Thyroid gland (tissue), 4 donors: ENCODE measurements around the gene MUC4.

Source experiments
- POLR2A ChIP-seq, 2 donors: fragments of 450-650 bp; IDR thresholded peaks; one replicate each; pipeline ENCODE4 v1.6.1; 2017; ENCODE audit warnings: antibody characterized with exemption in 2 of 2, mild to moderate bottlenecking in 2 of 2, moderate library complexity in 1 of 2
- TF ChIP-seq, protein P1 (sequence below), 6 experiments: fragments of 200-600 bp in 3 of 6; fragments of 450-650 bp in 3 of 6; sonication (generic) in 3 of 6; IDR thresholded peaks; one replicate each; pipeline ENCODE4 v1.5.1; 2016 to 2019; ENCODE audit warnings: antibody characterized with exemption in 6 of 6, mild to moderate bottlenecking in 2 of 6, inconsistent platforms in 1 of 6, moderate library complexity in 1 of 6

DNA sequence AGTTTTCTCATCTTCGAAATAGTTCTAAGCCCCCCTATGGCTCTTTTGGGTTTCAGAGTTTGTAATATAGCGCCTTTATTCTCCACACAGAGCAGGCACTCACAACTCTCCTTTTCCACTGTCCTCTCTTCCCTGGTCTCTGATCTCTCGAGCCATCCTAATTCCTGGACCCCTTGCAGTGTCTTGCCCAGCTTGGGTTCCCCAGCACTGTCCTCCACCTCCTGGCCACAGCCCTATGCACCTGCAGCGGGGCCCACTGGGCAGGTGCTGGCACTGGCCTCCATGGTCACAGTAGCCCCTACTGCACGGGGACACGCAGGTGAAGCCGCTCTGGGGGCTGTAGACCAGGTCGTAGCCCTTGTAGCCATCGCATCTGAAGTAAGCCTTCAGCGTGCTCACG, 63.1 kb downstream of the MUC4 start:
- TF ChIP-seq POLR2A (IDR thresholded peaks at IDR 0.05) = no peak
- TF ChIP-seq, protein P1, sequence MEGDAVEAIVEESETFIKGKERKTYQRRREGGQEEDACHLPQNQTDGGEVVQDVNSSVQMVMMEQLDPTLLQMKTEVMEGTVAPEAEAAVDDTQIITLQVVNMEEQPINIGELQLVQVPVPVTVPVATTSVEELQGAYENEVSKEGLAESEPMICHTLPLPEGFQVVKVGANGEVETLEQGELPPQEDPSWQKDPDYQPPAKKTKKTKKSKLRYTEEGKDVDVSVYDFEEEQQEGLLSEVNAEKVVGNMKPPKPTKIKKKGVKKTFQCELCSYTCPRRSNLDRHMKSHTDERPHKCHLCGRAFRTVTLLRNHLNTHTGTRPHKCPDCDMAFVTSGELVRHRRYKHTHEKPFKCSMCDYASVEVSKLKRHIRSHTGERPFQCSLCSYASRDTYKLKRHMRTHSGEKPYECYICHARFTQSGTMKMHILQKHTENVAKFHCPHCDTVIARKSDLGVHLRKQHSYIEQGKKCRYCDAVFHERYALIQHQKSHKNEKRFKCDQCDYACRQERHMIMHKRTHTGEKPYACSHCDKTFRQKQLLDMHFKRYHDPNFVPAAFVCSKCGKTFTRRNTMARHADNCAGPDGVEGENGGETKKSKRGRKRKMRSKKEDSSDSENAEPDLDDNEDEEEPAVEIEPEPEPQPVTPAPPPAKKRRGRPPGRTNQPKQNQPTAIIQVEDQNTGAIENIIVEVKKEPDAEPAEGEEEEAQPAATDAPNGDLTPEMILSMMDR (IDR thresholded peaks at IDR 0.05) = no peak
